ENCODE measurements around the gene MED13. TPM values are rescaled to one million over a fixed set of nuclear protein-coding genes. Genes with fewer than 3 reads are reported as not detected.

Gene MED13
- total and polyA plus RNA-seq, 9 of the 15 experiments (the other 6 are each of a cell fraction or from before 2014, with no cell fraction given): 5.4 to 48.4 (median 28.2) TPM

GRCh38 chr17:61927208-61928100, 137.6 kb downstream of the MED13 start, which contains the start of gene INTS2 (continued):
- TF ChIP-seq ZNF518B (CRISPR knock-in tag; IDR thresholded peaks at IDR 0.05): no peak
- TF ChIP-seq TCFL5 (CRISPR knock-in tag; conservative IDR thresholded peaks at IDR 0.05): no peak
- TF ChIP-seq FOXJ2 (tag; IDR thresholded peaks at IDR 0.05): peak; percentile 74
- no peak for TF ChIP-seq FOXJ3 (CRISPR knock-in tag; IDR thresholded peaks at IDR 0.05)
- TF ChIP-seq NFRKB (IDR thresholded peaks at IDR 0.05; ENCODE audit: low read depth): peak; percentile 80
- peak; percentile 88 for TF ChIP-seq HBP1 (CRISPR knock-in tag; IDR thresholded peaks at IDR 0.05)
- no peak for TF ChIP-seq MTF1 (CRISPR knock-in tag; IDR thresholded peaks at IDR 0.05; ENCODE audit: borderline replicate concordance)
- TF ChIP-seq PYGO2 (tag; IDR thresholded peaks at IDR 0.05): no peak
- TF ChIP-seq NR1H2 (CRISPR knock-in tag; IDR thresholded peaks at IDR 0.05): no peak; the same call in 1 of the 2 replicates
- no peak for TF ChIP-seq TSHZ1 (CRISPR knock-in tag; IDR thresholded peaks at IDR 0.05)
- no peak for TF ChIP-seq ARHGAP35 (IDR thresholded peaks at IDR 0.05; ENCODE audit: partially characterized antibody)
- TF ChIP-seq MEF2D (tag; conservative IDR thresholded peaks at IDR 0.05; ENCODE audit: low read depth): no peak
- TF ChIP-seq CCNT2 (IDR thresholded peaks at IDR 0.05; ENCODE audit: borderline replicate concordance, extremely low read depth, insufficient read length, low read depth, low read length): no peak
- no peak for TF ChIP-seq E4F1 (CRISPR knock-in tag; IDR thresholded peaks at IDR 0.05; ENCODE audit: borderline replicate concordance)
- TF ChIP-seq ARNT (IDR thresholded peaks at IDR 0.05): peak in 1 of 2 experiments; percentile 48; a peak in 1 of 4 replicates
